PC-9 (cell line): ENCODE measurements around the gene ALPK1. TPM values are rescaled to one million over a fixed set of nuclear protein-coding genes. Genes with fewer than 3 reads are reported as not detected.

Experiments used
- BruUV-seq: library from RNA; stranded (reverse); fragments of 400-500 nt; replicated peaks from 2 replicates; lab custom pipeline; 2021; lab: Mats Ljungman, UMichigan
- CTCF ChIA-PET: fragments of 300-600 bp; sonication (Branson Sonifier 250); formaldehyde crosslinking; loops from one replicate; lab custom pipeline; 2022; ENCODE audit warnings: antibody characterized with exemption; lab: Charles Lee
- POLR2A ChIA-PET: fragments of 300-600 bp; sonication (Branson Sonifier 250); formaldehyde crosslinking; loops from one replicate; lab custom pipeline; 2022; ENCODE audit warnings: antibody characterized with exemption; ENCODE audit not compliant: unreplicated experiment; lab: Charles Lee
- DNase-seq, 2 experiments: peaks; one replicate each; pipeline versions ENCODE4 v3.0.0 to v3.0.0-alpha.2; 2015 to 2022; ENCODE audit warnings: mixed read lengths in 1 of 2
- H2AFZ ChIP-seq: fragments of 200-600 bp; sonication (generic); 2 replicates; pipeline ENCODE4 v1.8.1; 2017; ENCODE audit warnings: antibody characterized with exemption
- H3F3A ChIP-seq: fragments of 200-600 bp; sonication (generic); 2 replicates; pipeline ENCODE4 v1.8.1; 2017; ENCODE audit warnings: antibody characterized with exemption, mild to moderate bottlenecking, low read depth; ENCODE audit not compliant: insufficient read depth
- H3K27ac ChIP-seq: fragments of 200-600 bp; sonication (generic); 2 replicates; pipeline ENCODE4 v1.6.1; 2016; ENCODE audit warnings: mixed run types
- H3K27me3 ChIP-seq: fragments of 200-600 bp; sonication (generic); 2 replicates; pipeline ENCODE4 v1.6.1; 2016; ENCODE audit warnings: low read depth, mixed run types; ENCODE audit not compliant: insufficient read depth
- H3K36me3 ChIP-seq: fragments of 200-600 bp; sonication (generic); 2 replicates; pipeline ENCODE4 v1.6.1; 2016; ENCODE audit warnings: low read depth, mixed run types
- H3K4me1 ChIP-seq: fragments of 200-600 bp; sonication (generic); replicated peaks from 2 replicates; pipeline ENCODE4 v1.6.1; 2016; ENCODE audit warnings: mixed run types; ENCODE audit not compliant: insufficient read depth
- H3K4me2 ChIP-seq: fragments of 200-600 bp; sonication (generic); 2 replicates; pipeline ENCODE4 v1.6.1; 2017; ENCODE audit warnings: mixed run types
- H3K4me3 ChIP-seq: fragments of 200-600 bp; sonication (generic); 2 replicates; pipeline ENCODE4 v1.6.1; 2016; ENCODE audit warnings: mixed run types
- H3K79me2 ChIP-seq: fragments of 200-600 bp; sonication (generic); 2 replicates; pipeline ENCODE4 v1.6.1; 2017; ENCODE audit warnings: low read depth, mixed run types
- H3K9me2 ChIP-seq: fragments of 200-600 bp; sonication (generic); 2 replicates; pipeline ENCODE4 v1.8.1; 2017; ENCODE audit warnings: mild to moderate bottlenecking; ENCODE audit not compliant: insufficient read depth
- H3K9me3 ChIP-seq: fragments of 200-600 bp; sonication (generic); 2 replicates; pipeline ENCODE4 v1.8.1; 2016; ENCODE audit warnings: low read depth; ENCODE audit not compliant: insufficient read depth
- H4K20me1 ChIP-seq: fragments of 200-600 bp; sonication (generic); 2 replicates; pipeline ENCODE4 v1.8.1; 2017; ENCODE audit not compliant: insufficient read depth
- EZH2 ChIP-seq: fragments of 200-600 bp; sonication (generic); IDR thresholded peaks from 2 replicates; pipeline ENCODE4 v1.8.0; 2017; ENCODE audit warnings: antibody characterized with exemption, low read depth
- intact Hi-C: fragments of 100-400 bp; cut with micrococcal nuclease; formaldehyde crosslinking; loops from one replicate; pipeline ENCODE4 v1.10.0; 2022; ENCODE audit not compliant: unreplicated experiment
- total RNA-seq: library from RNA; stranded (reverse); gene quantifications from 2 replicates; pipeline ENCODE4 v1.2.3, GENCODE V29; 2021
- TF ChIP-seq, protein P1 (sequence below): fragments of 200-600 bp; sonication (generic); conservative IDR thresholded peaks from 2 replicates; pipeline ENCODE4 v1.6.1; 2017; ENCODE audit warnings: mixed run types, antibody characterized with exemption, mild to moderate bottlenecking, moderate library complexity

ALPK1 gene
- total RNA-seq, 1 experiment from 2014 or later: 35.4 TPM

- H3K4me3 ChIP-seq: peak overlapping the region; percentile 79
- no peaks in the 10 kb centered on the region for H3K9me3 ChIP-seq
- no peak for DNase-seq
- peaks cover 10% of the 10 kb centered on the region; the same call in 1 of the 2 replicates for H3F3A ChIP-seq
- H3K36me3 ChIP-seq: no peaks in the 10 kb centered on the region; the same call in 1 of the 2 replicates
- H3K4me1 ChIP-seq: peaks cover 15% of the 10 kb centered on the region
- H3K27ac ChIP-seq: no peak overlapping the region
- peak overlapping the region; percentile 100 for H2AFZ ChIP-seq
- peaks cover 61% of the 10 kb centered on the region for H3K79me2 ChIP-seq
- no TSS peak for BruUV-seq
- no peaks in the 10 kb centered on the region for H3K27me3 ChIP-seq
- CTCF ChIA-PET: no interaction called here
- no peaks in the 10 kb centered on the region for H4K20me1 ChIP-seq
- H3K4me2 ChIP-seq: peak overlapping the region; percentile 89
- no peak for TF ChIP-seq EZH2
- TF ChIP-seq, protein P1, sequence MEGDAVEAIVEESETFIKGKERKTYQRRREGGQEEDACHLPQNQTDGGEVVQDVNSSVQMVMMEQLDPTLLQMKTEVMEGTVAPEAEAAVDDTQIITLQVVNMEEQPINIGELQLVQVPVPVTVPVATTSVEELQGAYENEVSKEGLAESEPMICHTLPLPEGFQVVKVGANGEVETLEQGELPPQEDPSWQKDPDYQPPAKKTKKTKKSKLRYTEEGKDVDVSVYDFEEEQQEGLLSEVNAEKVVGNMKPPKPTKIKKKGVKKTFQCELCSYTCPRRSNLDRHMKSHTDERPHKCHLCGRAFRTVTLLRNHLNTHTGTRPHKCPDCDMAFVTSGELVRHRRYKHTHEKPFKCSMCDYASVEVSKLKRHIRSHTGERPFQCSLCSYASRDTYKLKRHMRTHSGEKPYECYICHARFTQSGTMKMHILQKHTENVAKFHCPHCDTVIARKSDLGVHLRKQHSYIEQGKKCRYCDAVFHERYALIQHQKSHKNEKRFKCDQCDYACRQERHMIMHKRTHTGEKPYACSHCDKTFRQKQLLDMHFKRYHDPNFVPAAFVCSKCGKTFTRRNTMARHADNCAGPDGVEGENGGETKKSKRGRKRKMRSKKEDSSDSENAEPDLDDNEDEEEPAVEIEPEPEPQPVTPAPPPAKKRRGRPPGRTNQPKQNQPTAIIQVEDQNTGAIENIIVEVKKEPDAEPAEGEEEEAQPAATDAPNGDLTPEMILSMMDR: no peak
- intact Hi-C loops: no loop called here
- POLR2A ChIA-PET: interaction anchor here (0.6 kb wide), 1 partner anchor 13 kb away, joined by 3 read pairs; no protein-coding TSS in a partner anchor
- no peaks in the 10 kb centered on the region for H3K9me2 ChIP-seq
These were observed 13.0 kb upstream of the ALPK1 start for GRCh38 chr4:112284166-112284565.

- H2AFZ ChIP-seq: peak overlapping the region; percentile 100
- H3F3A ChIP-seq: peaks cover 7% of the 10 kb centered on the region; the same call in 1 of the 2 replicates
- CTCF ChIA-PET: no interaction called here
- intact Hi-C loops: no loop called here
- H3K9me3 ChIP-seq: no peaks in the 10 kb centered on the region
- no peaks in the 10 kb centered on the region for H3K9me2 ChIP-seq
- H3K79me2 ChIP-seq: peaks cover 54% of the 10 kb centered on the region
- peak overlapping the region; percentile 79 for H3K4me3 ChIP-seq
- H3K4me2 ChIP-seq: peak overlapping the region; percentile 89
- POLR2A ChIA-PET: interaction anchor here (0.5 to 0.6 kb wide), 2 partner anchors 14 to 178 kb away, joined by 3 to 5 read pairs; no protein-coding TSS in a partner anchor
- H3K27ac ChIP-seq: peak overlapping the region; percentile 40
- no peaks in the 10 kb centered on the region; the same call in 1 of the 2 replicates for H3K36me3 ChIP-seq
- BruUV-seq: TSS peak; percentile 65
- DNase-seq: peak; percentile 16 to 72
- peaks cover 15% of the 10 kb centered on the region for H3K4me1 ChIP-seq
- no peaks in the 10 kb centered on the region for H4K20me1 ChIP-seq
- no peak for TF ChIP-seq EZH2
- no peaks in the 10 kb centered on the region for H3K27me3 ChIP-seq
These were observed 12.3 kb upstream of the ALPK1 start for GRCh38 chr4:112284662-112285411.

DNA sequence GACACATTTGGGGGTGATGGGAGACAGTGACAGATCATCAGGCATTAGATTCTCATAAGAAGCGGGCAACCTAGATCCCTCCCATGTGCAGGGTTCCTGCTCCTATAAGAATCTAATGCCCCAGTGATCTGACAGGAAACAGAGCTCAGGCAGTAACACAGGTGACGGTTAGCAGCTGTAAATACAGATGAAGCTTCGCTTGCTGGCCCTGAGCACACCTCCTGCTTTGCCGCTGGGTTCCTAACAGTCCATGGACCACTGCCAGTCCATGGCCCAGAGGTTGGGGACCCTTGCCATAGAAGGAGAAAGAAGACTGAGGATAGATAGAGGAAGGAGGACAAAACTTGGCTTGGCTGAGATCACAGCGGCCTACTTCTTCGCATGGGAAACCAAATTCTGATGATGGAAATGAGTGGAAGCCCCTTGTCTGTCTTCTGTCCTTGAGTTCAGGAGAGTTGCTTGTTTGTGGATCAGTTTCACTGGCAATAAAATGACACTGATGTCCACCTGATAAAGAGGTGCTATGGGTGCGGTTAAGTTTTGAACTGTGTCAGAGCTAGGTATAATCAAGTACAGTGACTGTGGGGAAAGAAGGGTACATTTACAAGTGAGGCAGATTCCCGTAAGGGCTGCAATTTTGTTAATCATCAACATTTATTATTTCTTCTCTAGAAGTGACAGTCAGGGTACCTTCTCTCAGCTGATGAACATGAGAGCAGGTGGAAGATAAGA, 9.7 kb upstream of the ALPK1 start:
- H3K27me3 ChIP-seq: no peaks in the 10 kb centered on the region
- H3K4me1 ChIP-seq: peaks cover 15% of the 10 kb centered on the region
- H2AFZ ChIP-seq: no peak overlapping the region
- H3K27ac ChIP-seq: no peak overlapping the region
- intact Hi-C loops: no loop called here
- CTCF ChIA-PET: no interaction called here
- TF ChIP-seq, protein P1: no peak
- TF ChIP-seq EZH2: no peak
- H4K20me1 ChIP-seq: no peaks in the 10 kb centered on the region
- no peak for DNase-seq
- no peak overlapping the region for H3K4me2 ChIP-seq
- POLR2A ChIA-PET: interaction anchor here (0.7 kb wide), 1 partner anchor 1310 kb away, joined by 5 read pairs; no protein-coding TSS in a partner anchor
- BruUV-seq: no TSS peak
- no peaks in the 10 kb centered on the region for H3K36me3 ChIP-seq
- H3K79me2 ChIP-seq: peaks cover 31% of the 10 kb centered on the region
- H3K4me3 ChIP-seq: no peak overlapping the region
- H3K9me2 ChIP-seq: no peaks in the 10 kb centered on the region
- H3K9me3 ChIP-seq: no peaks in the 10 kb centered on the region
- peaks cover 7% of the 10 kb centered on the region; the same call in 1 of the 2 replicates for H3F3A ChIP-seq
